IMR-90 (cell line): Measurements from ENCODE around the gene NGEF. TPM values are rescaled to one million over a fixed set of nuclear protein-coding genes. Genes with fewer than 3 reads are reported as not detected.

Source experiments
- ATAC-seq: fragments of 200-7000 bp; cut with Tn5 transposase; 2 replicates; pipeline ENCODE4 v1.9.1; 2020; ENCODE audit warnings: low read depth, mild to moderate bottlenecking, moderate library complexity
- BruUV-seq: library from RNA; stranded (reverse); fragments of 400-500 nt; replicated peaks from 2 replicates; lab custom pipeline; 2021; lab: Mats Ljungman, UMichigan
- CTCF ChIA-PET: fragments of 300-600 bp; formaldehyde crosslinking; extraction: SDS; loops from one replicate; lab custom pipeline; 2021; ENCODE audit warnings: antibody characterized with exemption; lab: Yijun Ruan, JAX
- POLR2A ChIA-PET: fragments of 300-600 bp; sonication (Branson Sonifier 250); formaldehyde crosslinking; loops from one replicate; lab custom pipeline; 2022; ENCODE audit warnings: antibody characterized with exemption; ENCODE audit not compliant: unreplicated experiment; lab: Charles Lee
- DNase-seq: peaks from one replicate; pipeline ENCODE4 v3.0.0; 2013
- H2AFZ ChIP-seq: replicated peaks from 2 replicates; pipeline ENCODE3; 2013; ENCODE audit warnings: low read length, mild to moderate bottlenecking; ENCODE audit not compliant: poor library complexity
- H2AK5ac ChIP-seq: 2 replicates; pipeline ENCODE4 v1.6.1; 2013; ENCODE audit warnings: low read depth, low read length, inconsistent platforms
- H2AK9ac ChIP-seq: replicated peaks from 2 replicates; pipeline ENCODE3; 2013; ENCODE audit warnings: mild to moderate bottlenecking, low read depth, low read length, moderate library complexity; ENCODE audit not compliant: poor library complexity
- H2BK120ac ChIP-seq: 2 replicates; pipeline ENCODE4 v1.6.1; 2013; ENCODE audit warnings: low read depth, low read length, inconsistent platforms
- H2BK15ac ChIP-seq: 3 replicates; pipeline ENCODE4 v1.6.1; 2013; ENCODE audit warnings: low read depth, low read length, inconsistent platforms
- H2BK20ac ChIP-seq: 2 replicates; pipeline ENCODE4 v1.6.1; 2013; ENCODE audit warnings: low read depth, mild to moderate bottlenecking, inconsistent platforms, low read length, moderate library complexity
- H2BK5ac ChIP-seq: 2 replicates; pipeline ENCODE4 v1.6.1; 2013; ENCODE audit warnings: mild to moderate bottlenecking, low read depth, low read length, inconsistent platforms; ENCODE audit not compliant: poor library complexity, severe bottlenecking
- H3K14ac ChIP-seq: replicated peaks from 2 replicates; pipeline ENCODE4 v1.6.1; 2013; ENCODE audit warnings: low read depth, low read length, inconsistent platforms
- H3K18ac ChIP-seq: 2 replicates; pipeline ENCODE4 v1.6.1; 2013; ENCODE audit warnings: low read depth, low read length, control low read depth
- H3K23ac ChIP-seq: 2 replicates; pipeline ENCODE4 v1.6.1; 2013; ENCODE audit warnings: low read depth, low read length, inconsistent platforms
- H3K27ac ChIP-seq: 2 replicates; pipeline ENCODE4 v1.5.1; 2013; ENCODE audit warnings: mild to moderate bottlenecking, control low read depth, low read length; ENCODE audit not compliant: insufficient read depth
- H3K27me3 ChIP-seq: 2 replicates; pipeline ENCODE4 v1.6.1; 2013; ENCODE audit warnings: low read length; ENCODE audit not compliant: control insufficient read depth, insufficient read depth
- H3K36me3 ChIP-seq: 2 replicates; pipeline ENCODE4 v1.6.1; 2013; ENCODE audit warnings: low read length, mixed read lengths; ENCODE audit not compliant: control insufficient read depth, insufficient read depth
- H3K4ac ChIP-seq: 2 replicates; pipeline ENCODE4 v1.6.1; 2013; ENCODE audit warnings: low read depth, low read length, inconsistent platforms
- H3K4me1 ChIP-seq: 2 replicates; pipeline ENCODE4 v1.6.1; 2013; ENCODE audit warnings: low read length, mixed read lengths; ENCODE audit not compliant: control insufficient read depth, insufficient read depth
- H3K4me2 ChIP-seq: 2 replicates; pipeline ENCODE4 v1.6.1; 2013; ENCODE audit warnings: low read depth, mild to moderate bottlenecking, control low read depth, low read length, moderate library complexity
- H3K4me3 ChIP-seq: 2 replicates; pipeline ENCODE4 v1.5.1; 2013; ENCODE audit warnings: low read depth, mild to moderate bottlenecking, control low read depth, low read length, moderate library complexity; ENCODE audit not compliant: insufficient read depth
- H3K56ac ChIP-seq: 2 replicates; pipeline ENCODE4 v1.6.1; 2013; ENCODE audit warnings: low read length, inconsistent platforms; ENCODE audit not compliant: insufficient read depth; ENCODE audit errors: extremely low read depth
- H3K79me1 ChIP-seq, 2 experiments: 2 replicates each; pipeline ENCODE4 v1.6.1; 2013; ENCODE audit warnings: low read length in 2 of 2, inconsistent platforms in 1 of 2, low read depth in 1 of 2
- H3K9ac ChIP-seq: 2 replicates; pipeline ENCODE4 v1.6.1; 2013; ENCODE audit warnings: low read depth, low read length, control low read depth
- H3K9me1 ChIP-seq: 2 replicates; pipeline ENCODE4 v1.6.1; 2013; ENCODE audit warnings: low read length, inconsistent platforms; ENCODE audit not compliant: insufficient read depth
- H3K9me3 ChIP-seq: 2 replicates; pipeline ENCODE4 v1.6.1; 2013; ENCODE audit warnings: low read length; ENCODE audit not compliant: control insufficient read depth, insufficient read depth
- H4K20me1 ChIP-seq: 2 replicates; pipeline ENCODE4 v1.6.1; 2013; ENCODE audit warnings: low read length, inconsistent platforms; ENCODE audit not compliant: insufficient read depth
- H4K5ac ChIP-seq: 2 replicates; pipeline ENCODE4 v1.6.1; 2013; ENCODE audit warnings: mild to moderate bottlenecking, low read depth, low read length, control low read depth
- H4K8ac ChIP-seq, 2 experiments: 2 replicates each; pipeline ENCODE4 v1.6.1; 2013; ENCODE audit warnings: low read depth in 2 of 2, low read length in 2 of 2, control low read depth in 1 of 2, inconsistent platforms in 1 of 2
- H4K91ac ChIP-seq: 2 replicates; pipeline ENCODE4 v1.6.1; 2013; ENCODE audit warnings: low read depth, low read length, inconsistent platforms; ENCODE audit not compliant: insufficient read depth
- CEBPB ChIP-seq: IDR thresholded peaks from 2 replicates; pipeline ENCODE4 v1.6.1; 2012; ENCODE audit warnings: low read depth, low read length, improper control_type of control experiment
- MAFK ChIP-seq: IDR thresholded peaks from 2 replicates; pipeline ENCODE4 v1.6.1; 2012; ENCODE audit warnings: low read depth, low read length, improper control_type of control experiment
- NFE2L2 ChIP-seq: fragments of 150-350 bp; IDR thresholded peaks from 2 replicates; pipeline ENCODE4 v1.6.1; 2016; ENCODE audit warnings: low read depth, mild to moderate bottlenecking, low read length
- POLR2A ChIP-seq: IDR thresholded peaks from 2 replicates; pipeline ENCODE4 v1.6.1; 2012; ENCODE audit warnings: mild to moderate bottlenecking, low read depth, low read length
- RFX5 ChIP-seq: IDR thresholded peaks from 2 replicates; pipeline ENCODE4 v1.8.0; 2012; ENCODE audit warnings: low read depth, mild to moderate bottlenecking, low read length, moderate library complexity
- WGBS, 2 experiments: methylation state at CpG; one replicate each; pipeline versions ENCODE4 v1.1.5 to v1.1.7; 2013; ENCODE audit warnings: missing lambda C conversion rate in 2 of 2; ENCODE audit not compliant: insufficient read length in 1 of 2; ENCODE audit errors: extremely low coverage in 2 of 2; 5-methylcytosine and 5-hydroxymethylcytosine counted together
- dilution Hi-C: fragments of 300-500 bp; cut with HindIII; formaldehyde crosslinking; loops from one replicate; pipeline ENCODE4 v1.14.3; 2018; ENCODE audit warnings: low sequenced_read_pairs; ENCODE audit not compliant: unreplicated experiment
- in situ Hi-C: fragments of 300-500 bp; cut with MboI; formaldehyde crosslinking; loops from 3 replicates; pipeline ENCODE4 v1.14.3; 2019; ENCODE audit warnings: low sequenced_read_pairs, inconsistent platforms, mixed read lengths
- intact Hi-C: fragments of 100-400 bp; cut with micrococcal nuclease; formaldehyde crosslinking; loops from 2 replicates; pipeline ENCODE4 v1.10.0; 2022
- polyA plus RNA-seq, 3 experiments: library from polyadenylated mRNA; depleted of rRNA; stranded (reverse); fragments of >200 nt; gene quantifications; 2 replicates each; pipeline ENCODE4 v1.2.3, GENCODE V29; 2012; ENCODE audit warnings: low replicate concordance in 1 of 3
- total RNA-seq: library from RNA; depleted of rRNA; stranded (reverse); fragments of >200 nt; gene quantifications from 2 replicates; pipeline ENCODE4 v1.2.3, GENCODE V29; 2012

Gene NGEF
- total and polyA plus RNA-seq, 2 of the 4 experiments (the other 2 are of a cell fraction): 1.1 to 1.7 TPM

DNA sequence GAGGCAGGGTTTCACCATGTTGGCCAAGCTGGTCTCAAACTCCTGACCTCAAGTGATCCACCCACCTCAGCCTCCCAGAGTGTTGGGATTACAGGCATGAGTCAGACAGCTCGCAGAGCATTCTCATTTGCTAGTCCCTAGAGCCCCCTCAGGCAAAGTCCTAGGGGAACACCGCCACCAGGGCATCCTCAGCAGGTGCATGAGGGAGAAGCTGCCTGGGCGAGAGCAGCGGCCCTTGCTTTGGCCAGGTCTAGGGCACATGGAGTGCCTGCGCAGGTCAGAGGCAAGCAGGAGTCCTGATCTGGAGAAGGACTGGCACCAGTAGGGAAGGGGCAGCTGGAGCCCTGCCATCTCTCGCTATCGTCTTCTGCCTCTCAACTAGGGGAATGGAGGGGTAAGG is 32.4 kb downstream of the NGEF start:
- no peak overlapping the region for H2BK120ac ChIP-seq
- no peaks in the 10 kb centered on the region; the same call in 1 of the 2 replicates for H3K9me1 ChIP-seq
- no peak overlapping the region for H3K9ac ChIP-seq
- H2AFZ ChIP-seq: no peak overlapping the region
- no peaks in the 10 kb centered on the region for H3K36me3 ChIP-seq
- no peaks in the 10 kb centered on the region for H3K79me1 ChIP-seq
- H4K91ac ChIP-seq: no peak overlapping the region
- in situ Hi-C loops: no loop called here
- H4K5ac ChIP-seq: no peak overlapping the region
- DNase-seq (peak; percentile 19), ATAC-seq (peak; percentile 60; the same call in 1 of the 2 replicates)
- ChIA-PET CTCF (interaction anchor here (1.2 kb wide), 1 partner anchor 43 kb away, joined by 3 read pairs; no protein-coding TSS in a partner anchor), POLR2A (no interaction called here)
- no peak overlapping the region for H3K4me2 ChIP-seq
- dilution Hi-C loops: no loop called here
- 93% methylated on average over 2 of the region's 7 CpGs; no CpG with 5 or more reads in 1 of the 2 experiments for WGBS, 2 experiments
- BruUV-seq: no TSS peak
- H2BK20ac ChIP-seq: no peak overlapping the region
- peaks cover 3% of the 10 kb centered on the region; the same call in 1 of the 2 replicates for H3K4me1 ChIP-seq
- H3K4ac ChIP-seq: no peak overlapping the region
- H3K18ac ChIP-seq: no peak overlapping the region
- no peak overlapping the region for H2BK5ac ChIP-seq
- no peak overlapping the region for H2BK15ac ChIP-seq
- no peaks in the 10 kb centered on the region for H4K20me1 ChIP-seq
- no peak overlapping the region for H3K56ac ChIP-seq
- H3K14ac ChIP-seq: no peak overlapping the region
- H3K23ac ChIP-seq: no peak overlapping the region
- peak overlapping the region; percentile 20 for H2AK9ac ChIP-seq
- H3K27me3 ChIP-seq: peaks cover 12% of the 10 kb centered on the region
- H3K27ac ChIP-seq: no peak overlapping the region
- H2AK5ac ChIP-seq: no peak overlapping the region
- H3K9me3 ChIP-seq: no peaks in the 10 kb centered on the region
- no peak for TF ChIP-seq POLR2A
- no peak for TF ChIP-seq CEBPB
- no peak for TF ChIP-seq RFX5
- TF ChIP-seq MAFK: no peak
- TF ChIP-seq NFE2L2: no peak
- H3K4me3 ChIP-seq: no peak overlapping the region
- intact Hi-C loops: loop anchor here (10.0 kb wide), 1 partner anchor 274 kb away; the partner anchor contains the start of gene ATG16L1
- H4K8ac ChIP-seq: no peak overlapping the region
